ENCODE results near the gene RBM5. TPM values are rescaled to one million over a fixed set of nuclear protein-coding genes. Genes with fewer than 3 reads are reported as not detected.

RBM5 gene
- total RNA-seq, 4 donors from 2014 or later: 229 to 286 (median 260) TPM

- Histone ChIP-seq H3K27me3 (no peaks in the 10 kb centered on the region), H3K27ac (no peak overlapping the region), H3K4me1 (no peaks in the 10 kb centered on the region), H3K9me3 (no peaks in the 10 kb centered on the region), H3K4me3 (no peak overlapping the region), H3K36me3 (no peaks in the 10 kb centered on the region)
- DNase-seq (ENCODE audit: low spot score in 2 of 2): no peak
- 73 to 92% methylated on average over 4 to 6 of the region's 6 CpGs for WGBS, 2 donors
- TF ChIP-seq POLR2A (IDR thresholded peaks at IDR 0.05) (no peak), CTCF (IDR thresholded peaks at IDR 0.05) (no peak), EP300 (IDR thresholded peaks at IDR 0.05) (no peak)
Observed at GRCh38 chr3:50147861-50148260, 59.1 kb downstream of the RBM5 start.

- Histone ChIP-seq H3K9me3 (no peaks in the 10 kb centered on the region), H3K4me3 (no peak overlapping the region), H3K27me3 (no peaks in the 10 kb centered on the region), H3K36me3 (no peaks in the 10 kb centered on the region), H3K27ac (no peak overlapping the region), H3K4me1 (peaks cover 0 to 8% (median 2%) of the 10 kb centered on the region in 4 donors)
- whole genome bisulfite sequencing, 2 donors: 90 to 94% methylated on average over 1 of the region's 1 CpG
- DNase-seq (ENCODE audit: low spot score in 2 of 2): no peak
- TF ChIP-seq POLR2A (IDR thresholded peaks at IDR 0.05): no peak
- TF ChIP-seq CTCF (IDR thresholded peaks at IDR 0.05): no peak
- no peak for TF ChIP-seq EP300 (IDR thresholded peaks at IDR 0.05)
Observed at GRCh38 chr3:50150404-50150750, 61.7 kb downstream of the RBM5 start.

- TF ChIP-seq EP300 (IDR thresholded peaks at IDR 0.05) (no peak), CTCF (IDR thresholded peaks at IDR 0.05) (no peak), POLR2A (IDR thresholded peaks at IDR 0.05) (no peak)
- no peak for DNase-seq (ENCODE audit: low spot score in 2 of 2)
- H3K27me3 ChIP-seq: peaks cover 0 to 7% of the 10 kb centered on the region in 2 donors
- no peak overlapping the region for H3K27ac ChIP-seq
- no peak overlapping the region for H3K4me3 ChIP-seq
- no peaks in the 10 kb centered on the region for H3K36me3 ChIP-seq
- WGBS, 2 donors: 67 to 76% methylated on average over 16 of the region's 18 CpGs
- no peaks in the 10 kb centered on the region for H3K9me3 ChIP-seq
- peaks cover 0 to 15% (median 9%) of the 10 kb centered on the region in 4 donors for H3K4me1 ChIP-seq
Observed at GRCh38 chr3:50150863-50151686, 62.4 kb downstream of the RBM5 start.

- Histone ChIP-seq H3K27ac (no peak overlapping the region), H3K4me3 (no peak overlapping the region), H3K9me3 (no peaks in the 10 kb centered on the region), H3K4me1 (peaks cover 0 to 21% (median 9%) of the 10 kb centered on the region in 4 donors), H3K36me3 (no peaks in the 10 kb centered on the region), H3K27me3 (peaks cover 0 to 13% of the 10 kb centered on the region in 2 donors)
- 88 to 90% methylated on average over 5 of the region's 5 CpGs for WGBS, 2 donors
- TF ChIP-seq POLR2A (IDR thresholded peaks at IDR 0.05): no peak
- no peak for TF ChIP-seq CTCF (IDR thresholded peaks at IDR 0.05)
- TF ChIP-seq EP300 (IDR thresholded peaks at IDR 0.05): no peak
- DNase-seq (ENCODE audit: low spot score in 2 of 2): no peak
Observed at GRCh38 chr3:50151728-50152127, 63.0 kb downstream of the RBM5 start.

- no peak overlapping the region for H3K27ac ChIP-seq
- 59 to 72% methylated on average over 7 to 9 of the region's 9 CpGs for WGBS, 2 donors
- no peak for DNase-seq (ENCODE audit: low spot score in 2 of 2)
Observed at GRCh38 chr3:50153782-50154475, 65.2 kb downstream of the RBM5 start.

More at GRCh38 chr3:50153782-50154475, 65.2 kb downstream of the RBM5 start:
- H3K27me3 ChIP-seq: peaks cover 0 to 24% of the 10 kb centered on the region in 2 donors
- TF ChIP-seq POLR2A (IDR thresholded peaks at IDR 0.05) (no peak), CTCF (IDR thresholded peaks at IDR 0.05) (no peak), EP300 (IDR thresholded peaks at IDR 0.05) (no peak)
- H3K4me1 ChIP-seq: peaks cover 0 to 42% (median 13%) of the 10 kb centered on the region in 4 donors
- no peaks in the 10 kb centered on the region for H3K9me3 ChIP-seq
- no peaks in the 10 kb centered on the region for H3K36me3 ChIP-seq
- peak overlapping the region in 1 of 4 donors; percentile 56 for H3K4me3 ChIP-seq
